Fibroblast of lung (primary cell): Measurements from ENCODE around the gene RSPO1. TPM values are rescaled to one million over a fixed set of nuclear protein-coding genes. Genes with fewer than 3 reads are reported as not detected.

Experiments
- DNase-seq, 2 donors: peaks; one replicate each; pipeline versions ENCODE4 v3.0.0 to v3.0.0-alpha.2; 2010; ENCODE audit warnings: low read depth in 2 of 2
- H2AFZ ChIP-seq: 2 replicates; pipeline ENCODE4 v1.5.1; 2012; ENCODE audit warnings: low read length, control low read depth, inconsistent platforms
- H3K27ac ChIP-seq: 2 replicates; pipeline ENCODE4 v1.5.1; 2011; ENCODE audit warnings: low read length, control low read depth; ENCODE audit not compliant: insufficient read depth
- H3K27me3 ChIP-seq: 2 replicates; pipeline ENCODE4 v1.5.1; 2011; ENCODE audit warnings: mild to moderate bottlenecking, low read length; ENCODE audit not compliant: control insufficient read depth, insufficient read depth
- H3K36me3 ChIP-seq: 2 replicates; pipeline ENCODE4 v1.5.1; 2011; ENCODE audit warnings: low read length; ENCODE audit not compliant: control insufficient read depth, insufficient read depth
- H3K4me1 ChIP-seq: 2 replicates; pipeline ENCODE4 v1.5.1; 2011; ENCODE audit warnings: low read length; ENCODE audit not compliant: control insufficient read depth, insufficient read depth; ENCODE audit errors: extremely low read depth
- H3K4me2 ChIP-seq: 2 replicates; pipeline ENCODE4 v1.5.1; 2011; ENCODE audit warnings: low read length, control low read depth; ENCODE audit not compliant: insufficient read depth; ENCODE audit errors: extremely low read depth
- H3K4me3 ChIP-seq, 4 experiments: fragments of 200-600 bp in 1 of 4; sonication (generic) in 1 of 4; replicated peaks in 1 of 4; 2 replicates each; pipeline ENCODE4 v1.5.1; 2011 to 2016; ENCODE audit warnings: low read length in 4 of 4, low read depth in 3 of 4, mild to moderate bottlenecking in 3 of 4, control low read depth in 2 of 4, inconsistent platforms in 1 of 4, mixed read lengths in 1 of 4; ENCODE audit not compliant: insufficient read depth in 1 of 4; ENCODE audit errors: control extremely low read depth in 1 of 4
- H3K79me2 ChIP-seq: 2 replicates; pipeline ENCODE4 v1.5.1; 2012; ENCODE audit warnings: mild to moderate bottlenecking, low read length, inconsistent platforms; ENCODE audit not compliant: control insufficient read depth, insufficient read depth
- H3K9ac ChIP-seq: 2 replicates; pipeline ENCODE4 v1.5.1; 2011; ENCODE audit warnings: mild to moderate bottlenecking, low read length, control low read depth; ENCODE audit not compliant: insufficient read depth
- H3K9me3 ChIP-seq: 2 replicates; pipeline ENCODE4 v1.5.1; 2012; ENCODE audit warnings: low read depth, low read length; ENCODE audit not compliant: control insufficient read depth, insufficient read depth
- H4K20me1 ChIP-seq: 2 replicates; pipeline ENCODE4 v1.5.1; 2011; ENCODE audit warnings: low read length; ENCODE audit not compliant: control insufficient read depth, insufficient read depth; ENCODE audit errors: extremely low read depth
- EZH2 ChIP-seq: IDR thresholded peaks from 2 replicates; pipeline ENCODE4 v1.5.1; 2012; ENCODE audit warnings: low read length, control low read depth, mild to moderate bottlenecking; ENCODE audit errors: missing control alignments
- polyA plus RNA-seq, 2 donors: library from polyadenylated mRNA; depleted of rRNA in 1 of 2; stranded (reverse) in 1 of 2; unstranded in 1 of 2; fragments of >200 nt; gene quantifications; 2 replicates each; pipeline ENCODE4 v1.2.1, GENCODE V29; 2011 to 2012; ENCODE audit warnings: missing spikeins in 1 of 2
- total RNA-seq: library from RNA; depleted of rRNA; stranded (reverse); fragments of >200 nt; gene quantifications from 2 replicates; pipeline ENCODE4 v1.2.1, GENCODE V29; 2014
- TF ChIP-seq, protein P1 (sequence below), 2 donors: IDR thresholded peaks in 1 of 2; conservative IDR thresholded peaks in 1 of 2; 1 replicate in 1 of 2; 2 replicates in 1 of 2; pipeline ENCODE4 v1.5.1; 2011 to 2012; ENCODE audit warnings: low read length in 2 of 2, control low read depth in 1 of 2, inconsistent platforms in 1 of 2, low read depth in 1 of 2, mild to moderate bottlenecking in 1 of 2

RSPO1 gene
- total and polyA plus RNA-seq, 2 donors (not counting 1 experiment from before 2014, with no cell fraction given) = 0.15 to 0.50 TPM

DNA sequence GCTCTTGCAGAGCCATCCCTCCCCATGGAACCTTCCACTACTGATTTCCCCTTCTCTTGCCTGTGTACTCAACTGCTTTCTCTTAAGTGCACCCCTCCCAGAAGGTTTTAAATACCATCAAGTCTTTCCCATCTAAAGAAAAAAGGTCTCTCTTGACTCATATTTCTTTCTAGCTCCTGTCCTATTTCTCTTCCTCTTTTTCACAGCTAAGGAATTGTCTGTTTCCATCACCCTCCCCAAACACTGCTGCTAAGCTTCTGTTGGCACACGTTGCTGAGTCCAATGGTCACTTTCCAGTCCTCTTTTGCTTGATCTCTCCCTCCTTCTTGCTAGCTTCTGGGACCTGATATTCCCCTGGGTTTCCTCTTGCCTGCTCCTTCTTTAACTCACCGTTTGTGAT, 25.7 kb downstream of the RSPO1 start:
- no peak for DNase-seq
- H3K4me1 ChIP-seq = no peaks in the 10 kb centered on the region
- H3K27ac ChIP-seq = no peak overlapping the region
- H3K4me3 ChIP-seq = no peak overlapping the region
- no peak for TF ChIP-seq EZH2
- TF ChIP-seq, protein P1, sequence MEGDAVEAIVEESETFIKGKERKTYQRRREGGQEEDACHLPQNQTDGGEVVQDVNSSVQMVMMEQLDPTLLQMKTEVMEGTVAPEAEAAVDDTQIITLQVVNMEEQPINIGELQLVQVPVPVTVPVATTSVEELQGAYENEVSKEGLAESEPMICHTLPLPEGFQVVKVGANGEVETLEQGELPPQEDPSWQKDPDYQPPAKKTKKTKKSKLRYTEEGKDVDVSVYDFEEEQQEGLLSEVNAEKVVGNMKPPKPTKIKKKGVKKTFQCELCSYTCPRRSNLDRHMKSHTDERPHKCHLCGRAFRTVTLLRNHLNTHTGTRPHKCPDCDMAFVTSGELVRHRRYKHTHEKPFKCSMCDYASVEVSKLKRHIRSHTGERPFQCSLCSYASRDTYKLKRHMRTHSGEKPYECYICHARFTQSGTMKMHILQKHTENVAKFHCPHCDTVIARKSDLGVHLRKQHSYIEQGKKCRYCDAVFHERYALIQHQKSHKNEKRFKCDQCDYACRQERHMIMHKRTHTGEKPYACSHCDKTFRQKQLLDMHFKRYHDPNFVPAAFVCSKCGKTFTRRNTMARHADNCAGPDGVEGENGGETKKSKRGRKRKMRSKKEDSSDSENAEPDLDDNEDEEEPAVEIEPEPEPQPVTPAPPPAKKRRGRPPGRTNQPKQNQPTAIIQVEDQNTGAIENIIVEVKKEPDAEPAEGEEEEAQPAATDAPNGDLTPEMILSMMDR (conservative IDR thresholded peaks at IDR 0.05 in 1 of 2, IDR thresholded peaks at IDR 0.05 in 1 of 2; ENCODE audit: low read depth in 1 of 2, low read length in 2 of 2) = no peak
- H3K27me3 ChIP-seq = peaks cover 16% of the 10 kb centered on the region
- H2AFZ ChIP-seq = no peak overlapping the region
- no peaks in the 10 kb centered on the region for H3K79me2 ChIP-seq
- no peaks in the 10 kb centered on the region for H4K20me1 ChIP-seq
- H3K36me3 ChIP-seq = no peaks in the 10 kb centered on the region
- no peaks in the 10 kb centered on the region for H3K9me3 ChIP-seq
- no peak overlapping the region for H3K4me2 ChIP-seq
- H3K9ac ChIP-seq = no peak overlapping the region

DNA sequence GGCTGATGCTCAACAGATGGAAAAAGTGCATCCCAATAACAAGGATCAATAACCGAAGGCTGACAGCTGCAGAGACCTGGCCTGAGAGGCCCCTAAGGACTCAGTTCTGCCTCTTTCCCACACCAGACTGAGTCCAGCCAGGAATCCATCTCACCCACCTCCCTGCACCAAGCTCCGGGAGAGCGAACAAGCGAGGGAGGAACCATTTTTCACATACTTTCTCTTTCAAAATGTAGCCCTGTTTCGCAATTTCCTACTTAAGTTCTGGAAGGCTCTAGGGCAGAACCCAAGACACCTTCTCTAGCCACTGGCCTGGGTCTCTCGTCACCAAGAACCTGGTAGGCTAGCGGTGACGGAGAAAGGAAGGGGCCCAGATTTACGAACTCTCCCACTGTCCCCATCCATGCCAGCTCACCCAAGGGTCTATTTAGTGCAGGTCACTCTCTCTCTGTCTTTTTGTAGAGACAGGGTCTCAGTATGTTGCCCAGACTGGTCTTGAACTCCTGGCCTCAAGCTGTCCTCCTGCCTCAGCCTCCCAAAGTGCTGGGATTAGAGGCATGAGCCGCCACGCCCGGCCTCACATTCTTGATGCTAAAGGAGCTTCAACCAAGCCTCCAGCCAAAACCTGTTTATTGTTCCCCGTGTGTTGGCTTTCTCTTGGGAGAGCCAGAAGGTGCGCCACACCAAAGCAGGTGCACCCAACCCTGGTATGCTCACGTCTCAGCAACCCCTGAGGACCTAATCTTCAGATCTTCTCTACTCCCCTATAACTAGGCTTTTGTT, 28.0 kb downstream of the RSPO1 start:
- H3K79me2 ChIP-seq = no peaks in the 10 kb centered on the region
- H3K4me1 ChIP-seq = no peaks in the 10 kb centered on the region
- no peak overlapping the region for H3K27ac ChIP-seq
- H3K27me3 ChIP-seq = peaks cover 13% of the 10 kb centered on the region
- no peaks in the 10 kb centered on the region for H3K9me3 ChIP-seq
- no peak overlapping the region for H3K9ac ChIP-seq
- H3K4me3 ChIP-seq = peak overlapping the region in 1 of 4 experiments; percentile 14
- TF ChIP-seq, protein P1 (conservative IDR thresholded peaks at IDR 0.05 in 1 of 2, IDR thresholded peaks at IDR 0.05 in 1 of 2; ENCODE audit: low read depth in 1 of 2, low read length in 2 of 2) = no peak
- no peak for TF ChIP-seq EZH2
- H4K20me1 ChIP-seq = no peaks in the 10 kb centered on the region
- peak overlapping the region; percentile 15 for H3K4me2 ChIP-seq
- DNase-seq = peak; percentile 17 to 34
- no peaks in the 10 kb centered on the region for H3K36me3 ChIP-seq
- peak overlapping the region; percentile 60 for H2AFZ ChIP-seq

DNA sequence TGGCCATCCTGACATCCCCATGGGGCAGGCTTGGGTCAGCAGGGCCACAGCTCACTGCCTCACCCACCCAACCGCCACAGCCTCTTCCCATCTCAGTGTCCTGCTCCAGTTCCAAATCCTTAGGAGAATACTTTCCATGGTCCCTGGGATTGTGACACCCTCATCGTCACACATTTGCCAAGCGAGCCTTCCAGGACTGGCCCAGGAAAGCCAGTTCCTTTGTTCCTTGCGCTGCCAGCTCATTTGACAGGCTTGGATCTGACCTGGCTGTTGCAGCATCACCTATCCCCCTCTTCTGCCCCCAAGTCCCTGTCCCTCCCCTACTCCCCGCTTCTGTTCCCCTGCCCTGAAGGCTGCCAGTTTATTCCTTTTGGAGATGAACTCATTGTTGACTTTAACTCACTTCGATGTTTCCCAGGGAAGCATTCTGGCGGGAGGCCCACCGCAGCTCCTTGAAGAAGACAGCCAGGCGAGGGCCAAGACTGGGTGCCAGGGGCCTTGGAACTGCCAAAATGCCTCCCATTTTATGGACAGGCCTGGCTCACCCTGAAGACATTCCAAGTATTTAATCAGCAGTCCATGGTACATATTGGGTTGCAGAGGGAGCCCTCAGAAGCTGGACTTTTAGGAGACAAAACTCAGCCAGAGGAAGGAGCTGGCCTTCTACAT, 28.8 kb downstream of the RSPO1 start:
- H3K9me3 ChIP-seq = no peaks in the 10 kb centered on the region
- H3K27ac ChIP-seq = no peak overlapping the region
- H3K4me2 ChIP-seq = peak overlapping the region; percentile 15
- peak overlapping the region in 1 of 4 experiments; percentile 14 for H3K4me3 ChIP-seq
- TF ChIP-seq EZH2 = no peak
- TF ChIP-seq, protein P1 (conservative IDR thresholded peaks at IDR 0.05 in 1 of 2, IDR thresholded peaks at IDR 0.05 in 1 of 2; ENCODE audit: low read depth in 1 of 2, low read length in 2 of 2) = no peak
- H3K4me1 ChIP-seq = no peaks in the 10 kb centered on the region
- peaks cover 13% of the 10 kb centered on the region for H3K27me3 ChIP-seq
- no peaks in the 10 kb centered on the region for H4K20me1 ChIP-seq
- no peak overlapping the region for H3K9ac ChIP-seq
- H3K79me2 ChIP-seq = no peaks in the 10 kb centered on the region
- H2AFZ ChIP-seq = peak overlapping the region; percentile 60
- DNase-seq = peak in 1 of 2 donors; percentile 17
- no peaks in the 10 kb centered on the region for H3K36me3 ChIP-seq
